Neural cell (in vitro differentiated cells): Measurements from ENCODE around the gene CEP170B. TPM values are rescaled to one million over a fixed set of nuclear protein-coding genes. Genes with fewer than 3 reads are reported as not detected.

Experiments
- H2AFZ ChIP-seq: fragments of 200-600, 300-800 bp; sonication (generic), shearing (Covaris generic); 2 replicates; pipeline ENCODE4 v1.6.0; 2014; ENCODE audit warnings: low read depth, mild to moderate bottlenecking, antibody characterized with exemption, low read length, moderate library complexity
- H3F3A ChIP-seq: fragments of 200-600 bp; shearing (Covaris generic); 2 replicates; pipeline ENCODE4 v1.6.1; 2016; ENCODE audit warnings: mild to moderate bottlenecking, moderate library complexity, mixed read lengths, antibody characterized with exemption, low read length; ENCODE audit not compliant: insufficient read depth, poor library complexity, severe bottlenecking
- H3K27ac ChIP-seq: fragments of 200-600, 300-800 bp; sonication (generic), shearing (Covaris generic); 2 replicates; pipeline ENCODE4 v1.5.1; 2014; ENCODE audit warnings: mild to moderate bottlenecking, low read length, moderate library complexity
- H3K27me3 ChIP-seq: fragments of 300-800, 200-600 bp; sonication (generic), shearing (Covaris generic); 2 replicates; pipeline ENCODE4 v1.6.0; 2014; ENCODE audit warnings: mild to moderate bottlenecking, low read depth, low read length, moderate library complexity; ENCODE audit not compliant: insufficient read depth
- H3K36me3 ChIP-seq: fragments of 300-800, 200-600 bp; sonication (generic), shearing (Covaris generic); 2 replicates; pipeline ENCODE4 v1.5.1; 2014; ENCODE audit warnings: mild to moderate bottlenecking, antibody characterized with exemption, low read length, moderate library complexity; ENCODE audit not compliant: insufficient read depth
- H3K4me2 ChIP-seq: fragments of 300-800, 200-600 bp; sonication (generic), shearing (Covaris generic); 2 replicates; pipeline ENCODE4 v1.6.0; 2014; ENCODE audit warnings: mild to moderate bottlenecking, low read length
- H3K4me3 ChIP-seq: fragments of 300-800, 200-600 bp; sonication (generic), shearing (Covaris generic); 2 replicates; pipeline ENCODE4 v1.5.1; 2014; ENCODE audit warnings: mild to moderate bottlenecking, low read length, moderate library complexity
- H3K79me2 ChIP-seq: fragments of 200-600 bp; shearing (Covaris generic); replicated peaks from 2 replicates; pipeline ENCODE4 v1.6.0; 2014; ENCODE audit warnings: mild to moderate bottlenecking, low read length, moderate library complexity; ENCODE audit not compliant: insufficient read depth
- H3K9ac ChIP-seq: fragments of 300-800, 200-600 bp; sonication (generic), shearing (Covaris generic); 2 replicates; pipeline ENCODE4 v1.6.1; 2016; ENCODE audit warnings: mild to moderate bottlenecking, low read length, mixed read lengths
- H3K9me2 ChIP-seq: fragments of 200-600 bp; shearing (Covaris generic); 2 replicates; pipeline ENCODE4 v1.6.1; 2016; ENCODE audit warnings: mild to moderate bottlenecking, low read length, mixed read lengths; ENCODE audit not compliant: insufficient read depth
- H3K9me3 ChIP-seq: fragments of 200-600, 300-800 bp; sonication (generic), shearing (Covaris generic); 2 replicates; pipeline ENCODE4 v1.6.1; 2016; ENCODE audit warnings: mild to moderate bottlenecking, mixed run types, low read length, moderate library complexity, mixed read lengths
- H4K20me1 ChIP-seq: fragments of 200-600 bp; shearing (Covaris generic); 2 replicates; pipeline ENCODE4 v1.6.1; 2016; ENCODE audit warnings: mild to moderate bottlenecking, mixed run types; ENCODE audit not compliant: insufficient read depth
- EP300 ChIP-seq: fragments of 450-650 bp; conservative IDR thresholded peaks from 2 replicates; pipeline ENCODE4 v1.6.1; 2014; ENCODE audit warnings: antibody characterized with exemption, mild to moderate bottlenecking, moderate library complexity; ENCODE audit not compliant: poor library complexity, severe bottlenecking
- EZH2 ChIP-seq: fragments of 200-600, 300-800 bp; shearing (Covaris generic), sonication (generic); IDR thresholded peaks from 2 replicates; pipeline ENCODE4 v1.6.1; 2014; ENCODE audit warnings: antibody characterized with exemption, low read length, borderline replicate concordance, mild to moderate bottlenecking; ENCODE audit not compliant: insufficient read depth, poor library complexity, severe bottlenecking
- MXI1 ChIP-seq: fragments of 450-650 bp; conservative IDR thresholded peaks from 2 replicates; pipeline ENCODE4 v1.6.1; 2014; ENCODE audit warnings: antibody characterized with exemption, mild to moderate bottlenecking; ENCODE audit not compliant: poor library complexity, severe bottlenecking
- POLR2AphosphoS5 ChIP-seq: IDR thresholded peaks from 2 replicates; pipeline ENCODE4 v1.6.1; 2012
- RAD21 ChIP-seq: fragments of 450-650 bp; conservative IDR thresholded peaks from 2 replicates; pipeline ENCODE4 v1.6.1; 2014; ENCODE audit warnings: antibody characterized with exemption, mild to moderate bottlenecking, moderate library complexity
- SMC3 ChIP-seq: fragments of 450-650 bp; conservative IDR thresholded peaks from 2 replicates; pipeline ENCODE4 v1.6.1; 2014; ENCODE audit warnings: antibody characterized with exemption, mild to moderate bottlenecking, moderate library complexity; ENCODE audit not compliant: poor library complexity
- TAF1 ChIP-seq: IDR thresholded peaks from 2 replicates; pipeline ENCODE4 v1.6.1; 2012; ENCODE audit warnings: low read depth
- polyA plus RNA-seq: library from polyadenylated mRNA; depleted of rRNA; stranded (reverse); fragments of >200 nt; gene quantifications from 2 replicates; pipeline ENCODE4 v1.2.3, GENCODE V29; 2014
- TF ChIP-seq, protein P1 (sequence below): IDR thresholded peaks from 2 replicates; pipeline ENCODE4 v1.6.1; 2012; ENCODE audit warnings: borderline replicate concordance
- TF ChIP-seq, protein P2 (sequence below): fragments of 450-650 bp; IDR thresholded peaks from 2 replicates; pipeline ENCODE4 v1.5.1; 2014; ENCODE audit warnings: antibody characterized with exemption, mild to moderate bottlenecking, moderate library complexity; ENCODE audit not compliant: poor library complexity, severe bottlenecking

CEP170B gene
- polyA plus RNA-seq, 1 donor from 2014 or later, result 11.6 TPM

DNA sequence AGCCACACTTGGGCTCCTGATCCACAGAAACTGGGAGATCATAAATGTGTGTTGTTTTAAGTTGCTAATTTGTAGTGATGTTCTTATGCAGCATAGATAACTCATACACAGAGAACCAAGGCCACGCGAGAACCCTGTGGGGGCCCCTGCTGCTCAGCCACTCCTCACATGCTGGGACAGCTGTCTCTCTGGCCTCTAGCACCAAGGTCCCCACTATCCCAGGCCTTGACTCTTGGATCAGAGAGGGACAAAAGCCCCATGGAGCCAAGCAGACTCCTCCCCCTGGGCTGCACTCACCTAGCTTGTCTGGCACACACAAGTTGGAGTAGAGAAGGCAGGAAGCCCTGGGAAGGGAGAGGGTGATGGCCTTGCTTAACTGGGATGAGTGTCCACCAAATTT lies 70.9 kb downstream of the CEP170B start:
- H4K20me1 ChIP-seq, result no peaks in the 10 kb centered on the region
- H3K27me3 ChIP-seq, result peaks cover 36% of the 10 kb centered on the region
- no peaks in the 10 kb centered on the region for H3K9me2 ChIP-seq
- no peak overlapping the region for H3K4me3 ChIP-seq
- no peak overlapping the region for H3K9ac ChIP-seq
- H2AFZ ChIP-seq, result no peak overlapping the region
- no peak overlapping the region for H3K27ac ChIP-seq
- H3K4me2 ChIP-seq, result no peak overlapping the region
- no peaks in the 10 kb centered on the region for H3K36me3 ChIP-seq
- TF ChIP-seq SMC3, result no peak
- TF ChIP-seq, protein P1, sequence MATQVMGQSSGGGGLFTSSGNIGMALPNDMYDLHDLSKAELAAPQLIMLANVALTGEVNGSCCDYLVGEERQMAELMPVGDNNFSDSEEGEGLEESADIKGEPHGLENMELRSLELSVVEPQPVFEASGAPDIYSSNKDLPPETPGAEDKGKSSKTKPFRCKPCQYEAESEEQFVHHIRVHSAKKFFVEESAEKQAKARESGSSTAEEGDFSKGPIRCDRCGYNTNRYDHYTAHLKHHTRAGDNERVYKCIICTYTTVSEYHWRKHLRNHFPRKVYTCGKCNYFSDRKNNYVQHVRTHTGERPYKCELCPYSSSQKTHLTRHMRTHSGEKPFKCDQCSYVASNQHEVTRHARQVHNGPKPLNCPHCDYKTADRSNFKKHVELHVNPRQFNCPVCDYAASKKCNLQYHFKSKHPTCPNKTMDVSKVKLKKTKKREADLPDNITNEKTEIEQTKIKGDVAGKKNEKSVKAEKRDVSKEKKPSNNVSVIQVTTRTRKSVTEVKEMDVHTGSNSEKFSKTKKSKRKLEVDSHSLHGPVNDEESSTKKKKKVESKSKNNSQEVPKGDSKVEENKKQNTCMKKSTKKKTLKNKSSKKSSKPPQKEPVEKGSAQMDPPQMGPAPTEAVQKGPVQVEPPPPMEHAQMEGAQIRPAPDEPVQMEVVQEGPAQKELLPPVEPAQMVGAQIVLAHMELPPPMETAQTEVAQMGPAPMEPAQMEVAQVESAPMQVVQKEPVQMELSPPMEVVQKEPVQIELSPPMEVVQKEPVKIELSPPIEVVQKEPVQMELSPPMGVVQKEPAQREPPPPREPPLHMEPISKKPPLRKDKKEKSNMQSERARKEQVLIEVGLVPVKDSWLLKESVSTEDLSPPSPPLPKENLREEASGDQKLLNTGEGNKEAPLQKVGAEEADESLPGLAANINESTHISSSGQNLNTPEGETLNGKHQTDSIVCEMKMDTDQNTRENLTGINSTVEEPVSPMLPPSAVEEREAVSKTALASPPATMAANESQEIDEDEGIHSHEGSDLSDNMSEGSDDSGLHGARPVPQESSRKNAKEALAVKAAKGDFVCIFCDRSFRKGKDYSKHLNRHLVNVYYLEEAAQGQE, result no peak
- no peaks in the 10 kb centered on the region for H3F3A ChIP-seq
- H3K79me2 ChIP-seq, result no peaks in the 10 kb centered on the region
- H3K9me3 ChIP-seq, result no peaks in the 10 kb centered on the region

DNA sequence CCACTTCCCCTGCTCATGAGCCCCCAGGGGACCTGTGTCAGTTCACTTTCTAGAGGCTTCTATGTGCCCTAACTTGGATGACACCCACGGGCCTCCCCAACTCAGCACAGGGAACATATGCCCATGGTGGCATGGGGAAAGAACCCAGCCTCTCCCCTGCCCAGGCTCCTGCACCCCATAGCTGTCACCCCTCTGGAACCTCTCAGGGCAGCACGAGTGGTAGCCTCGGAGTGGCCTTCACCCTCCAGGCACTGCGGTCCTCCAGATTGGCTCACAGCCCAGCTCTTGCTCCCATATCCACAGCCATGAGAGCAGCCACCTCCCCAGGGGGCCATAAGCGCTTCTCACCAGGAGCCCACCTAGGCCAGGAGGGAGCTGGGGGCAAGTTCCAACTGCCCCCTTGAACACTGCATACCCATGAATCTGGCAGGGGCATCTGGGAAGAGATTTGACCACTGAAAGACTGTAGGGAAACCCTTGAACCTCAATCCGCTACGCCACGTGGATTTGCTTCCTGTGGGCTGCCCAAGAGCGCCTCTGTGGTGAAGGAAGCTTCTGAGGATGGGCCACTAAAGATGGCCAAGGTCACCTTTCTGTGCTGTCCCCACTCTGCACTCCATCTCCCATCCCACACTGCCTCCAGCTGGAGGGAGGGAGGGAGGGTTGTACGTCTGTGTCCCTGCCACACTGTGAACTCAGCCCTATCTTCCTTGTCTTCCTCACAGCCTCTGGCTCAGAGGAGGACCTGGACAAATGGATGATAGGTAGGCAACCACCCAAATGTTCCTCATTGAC lies 71.5 kb downstream of the CEP170B start:
- H3K9ac ChIP-seq, result no peak overlapping the region
- H2AFZ ChIP-seq, result no peak overlapping the region
- no peaks in the 10 kb centered on the region for H4K20me1 ChIP-seq
- H3K4me3 ChIP-seq, result no peak overlapping the region
- TF ChIP-seq TAF1, result no peak
- TF ChIP-seq SMC3, result no peak
- TF ChIP-seq EP300, result no peak
- no peak for TF ChIP-seq POLR2AphosphoS5
- TF ChIP-seq MXI1, result no peak
- TF ChIP-seq, protein P2, sequence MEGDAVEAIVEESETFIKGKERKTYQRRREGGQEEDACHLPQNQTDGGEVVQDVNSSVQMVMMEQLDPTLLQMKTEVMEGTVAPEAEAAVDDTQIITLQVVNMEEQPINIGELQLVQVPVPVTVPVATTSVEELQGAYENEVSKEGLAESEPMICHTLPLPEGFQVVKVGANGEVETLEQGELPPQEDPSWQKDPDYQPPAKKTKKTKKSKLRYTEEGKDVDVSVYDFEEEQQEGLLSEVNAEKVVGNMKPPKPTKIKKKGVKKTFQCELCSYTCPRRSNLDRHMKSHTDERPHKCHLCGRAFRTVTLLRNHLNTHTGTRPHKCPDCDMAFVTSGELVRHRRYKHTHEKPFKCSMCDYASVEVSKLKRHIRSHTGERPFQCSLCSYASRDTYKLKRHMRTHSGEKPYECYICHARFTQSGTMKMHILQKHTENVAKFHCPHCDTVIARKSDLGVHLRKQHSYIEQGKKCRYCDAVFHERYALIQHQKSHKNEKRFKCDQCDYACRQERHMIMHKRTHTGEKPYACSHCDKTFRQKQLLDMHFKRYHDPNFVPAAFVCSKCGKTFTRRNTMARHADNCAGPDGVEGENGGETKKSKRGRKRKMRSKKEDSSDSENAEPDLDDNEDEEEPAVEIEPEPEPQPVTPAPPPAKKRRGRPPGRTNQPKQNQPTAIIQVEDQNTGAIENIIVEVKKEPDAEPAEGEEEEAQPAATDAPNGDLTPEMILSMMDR, result no peak
- TF ChIP-seq, protein P1, result no peak
- TF ChIP-seq EZH2, result no peak
- TF ChIP-seq RAD21, result no peak
- no peaks in the 10 kb centered on the region for H3K9me2 ChIP-seq
- no peaks in the 10 kb centered on the region for H3K9me3 ChIP-seq
- no peak overlapping the region for H3K4me2 ChIP-seq
- no peaks in the 10 kb centered on the region for H3K36me3 ChIP-seq
- H3K27me3 ChIP-seq, result peaks cover 30% of the 10 kb centered on the region
- H3F3A ChIP-seq, result no peaks in the 10 kb centered on the region
- H3K27ac ChIP-seq, result no peak overlapping the region
- H3K79me2 ChIP-seq, result no peaks in the 10 kb centered on the region
